K562 (cell line): ENCODE data around the gene TRIM2. TPM values are rescaled to one million over a fixed set of nuclear protein-coding genes. Genes with fewer than 3 reads are reported as not detected.
A peak's percentile ranks its signal among the peaks of the same experiment; 100 is the strongest.

Experiments
- ATAC-seq: fragments of 200-7000 bp; cut with Tn5 transposase; 3 replicates; pipeline ENCODE4 v1.9.1; 2020; ENCODE audit warnings: moderate library complexity
- BruUV-seq: library from RNA; stranded (reverse); fragments of 400-500 nt; replicated peaks from 2 replicates; lab custom pipeline; 2021; lab: Mats Ljungman, UMichigan
- CTCF ChIA-PET: fragments of 300-600 bp; formaldehyde crosslinking; extraction: SDS; loops from one replicate; lab custom pipeline; 2021; ENCODE audit warnings: low intra/inter-chr PET ratio; lab: Yijun Ruan, JAX
- POLR2A ChIA-PET: fragments of 300-600, 350-650 bp; sonication (Branson Sonifier 250); formaldehyde crosslinking; extraction: SDS; loops from one replicate; lab custom pipeline; 2021; ENCODE audit warnings: antibody characterized with exemption, inconsistent platforms; lab: Yijun Ruan, JAX
- DNase-seq, 4 experiments: peaks; one replicate each; pipeline versions ENCODE4 v3.0.0 to v3.0.0-alpha.2; 2011 to 2018; ENCODE audit warnings: low spot score in 3 of 4, mixed read lengths in 3 of 4; ENCODE audit errors: extremely low read depth in 1 of 4
- FAIRE-seq: peaks from 2 replicates; lab custom pipeline; 2011; peaks lifted over from hg19 to GRCh38; lab: Jason Lieb, UNC
- H2AFZ ChIP-seq: 2 replicates; pipeline ENCODE4 v1.6.0; 2011; ENCODE audit warnings: low read depth, low read length, control low read depth, inconsistent platforms
- H3K27ac ChIP-seq: fragments of 200-600 bp; 3 replicates; pipeline ENCODE4 v1.8.0; 2011; ENCODE audit warnings: low read depth, mild to moderate bottlenecking, control low read depth, inconsistent platforms, low read length, moderate library complexity, mixed read lengths; ENCODE audit errors: extremely low read depth
- H3K27me3 ChIP-seq, 2 experiments: fragments of 300-600 bp in 1 of 2; 2 replicates in 1 of 2; 3 replicates in 1 of 2; pipeline versions ENCODE4 v1.6.0 to v1.8.0; 2011; ENCODE audit warnings: inconsistent platforms in 2 of 2, low read length in 2 of 2, mild to moderate bottlenecking in 1 of 2, mixed read lengths in 1 of 2, moderate library complexity in 1 of 2; ENCODE audit not compliant: control insufficient read depth in 2 of 2, insufficient read depth in 2 of 2
- H3K36me3 ChIP-seq: fragments of 300-600 bp; 3 replicates; pipeline ENCODE4 v1.8.0; 2011; ENCODE audit warnings: mild to moderate bottlenecking, low read length, inconsistent platforms; ENCODE audit not compliant: control insufficient read depth, insufficient read depth
- H3K4me1 ChIP-seq, 2 experiments: fragments of 200-600 bp in 1 of 2; replicated peaks in 1 of 2; 2 replicates in 1 of 2; 3 replicates in 1 of 2; pipeline versions ENCODE4 v1.5.1 to v1.8.0; 2011; ENCODE audit warnings: inconsistent platforms in 2 of 2, low read length in 2 of 2, mild to moderate bottlenecking in 1 of 2, mixed read lengths in 1 of 2, moderate library complexity in 1 of 2; ENCODE audit not compliant: control insufficient read depth in 2 of 2, insufficient read depth in 2 of 2
- H3K4me2 ChIP-seq: 2 replicates; pipeline ENCODE4 v1.6.1; 2011; ENCODE audit warnings: low read length, control low read depth, inconsistent platforms, mixed read lengths; ENCODE audit not compliant: insufficient read depth
- H3K4me3 ChIP-seq: fragments of 200-600 bp; sonication (generic), shearing (Covaris generic); 2 replicates; pipeline ENCODE4 v1.5.1; 2016; ENCODE audit warnings: control low read depth, inconsistent platforms
- H3K79me2 ChIP-seq: fragments of 200-600 bp; 3 replicates; pipeline ENCODE4 v1.8.0; 2011; ENCODE audit warnings: low read length, inconsistent platforms; ENCODE audit not compliant: control insufficient read depth, insufficient read depth
- H3K9ac ChIP-seq, 2 experiments: 2 replicates each; pipeline versions ENCODE4 v1.6.0 to v1.6.1; 2011; ENCODE audit warnings: low read depth in 2 of 2, low read length in 2 of 2, control low read depth in 1 of 2, inconsistent platforms in 1 of 2, mild to moderate bottlenecking in 1 of 2, mixed read lengths in 1 of 2; ENCODE audit not compliant: insufficient read depth in 1 of 2
- H3K9me1 ChIP-seq: one replicate; pipeline ENCODE4 v1.6.0; 2011; ENCODE audit warnings: inconsistent platforms, mild to moderate bottlenecking, low read length, moderate library complexity; ENCODE audit not compliant: control insufficient read depth, insufficient read depth
- H3K9me3 ChIP-seq: replicated peaks from 2 replicates; pipeline ENCODE4 v1.5.1; 2011; ENCODE audit warnings: low read depth, low read length, inconsistent platforms; ENCODE audit not compliant: control insufficient read depth, insufficient read depth
- H4K20me1 ChIP-seq: replicated peaks from 2 replicates; pipeline ENCODE4 v1.6.1; 2011; ENCODE audit warnings: low read length, inconsistent platforms, mixed read lengths; ENCODE audit not compliant: control insufficient read depth, insufficient read depth
- C11orf30 ChIP-seq: fragments of 450-650 bp; IDR thresholded peaks from 2 replicates; pipeline ENCODE4 v1.6.1; 2016; ENCODE audit warnings: low read depth, mild to moderate bottlenecking
- FOXJ3 ChIP-seq: sonication (generic); formaldehyde crosslinking; IDR thresholded peaks from 2 replicates; pipeline ENCODE4 v1.4.0; 2020; ENCODE audit warnings: mild to moderate bottlenecking, missing genetic modification reagents
- FOXP4 ChIP-seq: sonication (generic); formaldehyde crosslinking; IDR thresholded peaks from 2 replicates; pipeline ENCODE4 v1.8.0; 2022; ENCODE audit warnings: mild to moderate bottlenecking, missing genetic modification reagents, borderline replicate concordance
- HMG20A ChIP-seq: fragments of 450-650 bp; formaldehyde crosslinking; conservative IDR thresholded peaks from 2 replicates; pipeline ENCODE4 v1.4.0; 2020; ENCODE audit warnings: mild to moderate bottlenecking, mixed read lengths
- MAFG ChIP-seq: fragments of 450-650 bp; conservative IDR thresholded peaks from 2 replicates; pipeline ENCODE4 v1.6.1; 2016; ENCODE audit warnings: missing genetic modification characterization, missing compliant biosample characterization
- TRIM28 ChIP-seq: fragments of 450-650 bp; IDR thresholded peaks from 2 replicates; pipeline ENCODE4 v1.6.1; 2017
- ZNF316 ChIP-seq: fragments of 450-650 bp; IDR thresholded peaks from 2 replicates; pipeline ENCODE4 v1.6.1; 2016
- ZNF354B ChIP-seq: fragments of 250-450 bp; sonication (Bioruptor Pico); IDR thresholded peaks from 2 replicates; pipeline ENCODE4 v1.4.0; 2020
- ZNF444 ChIP-seq: fragments of 250-450 bp; sonication (Bioruptor Pico); IDR thresholded peaks from 2 replicates; pipeline ENCODE4 v1.4.0; 2020; ENCODE audit warnings: mild to moderate bottlenecking, moderate library complexity
- ZNF507 ChIP-seq: conservative IDR thresholded peaks from 2 replicates; pipeline ENCODE4 v1.6.1; 2017; ENCODE audit warnings: missing genetic modification characterization, missing compliant biosample characterization
- WGBS: fragments of 100-300 bp; shearing (Covaris generic); methylation state at CpG from one replicate; pipeline ENCODE4 v1.1.6; 2016; ENCODE audit warnings: low coverage, mixed read lengths; ENCODE audit not compliant: insufficient coverage; ENCODE audit errors: missing lambda C conversion rate; 5-methylcytosine and 5-hydroxymethylcytosine counted together
- in situ Hi-C: fragments of 300-500 bp; cut with MboI; formaldehyde crosslinking; loops from 4 replicates; pipeline ENCODE4 v1.15.0; 2018; ENCODE audit warnings: inconsistent platforms, mixed read lengths
- intact Hi-C: fragments of 100-400 bp; cut with micrococcal nuclease; formaldehyde crosslinking; loops from 2 replicates; pipeline ENCODE4 v1.14.2; 2022
- polyA plus RNA-seq, 8 experiments: library from polyadenylated mRNA; depleted of rRNA in 4 of 8; stranded (reverse) in 5 of 8; unstranded in 3 of 8; fragments of >200 nt; fragmentation: Nextera tagmentation in 2 of 8; fragmentation: Illumina TruSeq in 1 of 8; extraction: Ambion mirVana in 2 of 8; extraction: Trizol in 1 of 8; gene quantifications; 2 replicates each; pipeline versions ENCODE4 v1.2.1 to v1.2.3, GENCODE V29; 2011 to 2014; ENCODE audit warnings: inconsistent platforms in 1 of 8, missing spikeins in 1 of 8
- total RNA-seq, 7 experiments: library from RNA; depleted of rRNA in 6 of 7; stranded (reverse); fragments of >200 nt in 6 of 7; fragmentation: Illumina TruSeq in 2 of 7; extraction: Trizol in 2 of 7; gene quantifications; 2 replicates each; pipeline versions ENCODE4 v1.2.1 to v1.2.3, GENCODE V29; 2011 to 2021; ENCODE audit warnings: low replicate concordance in 1 of 7

Gene TRIM2
- total and polyA plus RNA-seq, 9 of the 15 experiments (the other 6 are each of a cell fraction or from before 2014, with no cell fraction given): 0.01 to 0.41 (median 0.13) TPM; not detected in 1

- intact Hi-C loops (no loop called here), in situ Hi-C loops (no loop called here)
- Histone ChIP-seq H3K4me3 (no peak overlapping the region), H3K9me3 (no peaks in the 10 kb centered on the region), H4K20me1 (no peaks in the 10 kb centered on the region), H3K27ac (no peak overlapping the region), H3K9me1 (no peaks in the 10 kb centered on the region)
- WGBS: 96% methylated on average over 6 of the region's 6 CpGs
- TF ChIP-seq TRIM28 (no peak), ZNF444 (CRISPR knock-in tag) (no peak)
- TF ChIP-seq, all 486 proteins: peak for 0
- Histone ChIP-seq H3K4me1 (no peaks in the 10 kb centered on the region), H3K4me2 (no peak overlapping the region), H3K79me2 (no peaks in the 10 kb centered on the region), H3K9ac (no peak overlapping the region), H3K27me3 (no peaks in the 10 kb centered on the region), H2AFZ (no peak overlapping the region), H3K36me3 (peaks cover 56% of the 10 kb centered on the region; the same call in 2 of the 3 replicates)
- FAIRE-seq: no peak
- POLR2A ChIA-PET: no interaction called here
- no peak for ATAC-seq
- no TSS peak for BruUV-seq
- no peak for DNase-seq
- CTCF ChIA-PET: no interaction called here
Measured at GRCh38 chr4:153371701-153372234, 167.5 kb downstream of the TRIM2 start.

- in situ Hi-C loops: no loop called here
- WGBS: 88% methylated on average over 1 of the region's 1 CpG
- ChIA-PET POLR2A (no interaction called here), CTCF (no interaction called here)
- intact Hi-C loops: no loop called here
- H3K4me3 ChIP-seq: no peak overlapping the region
- H3K36me3 ChIP-seq: peaks cover 44% of the 10 kb centered on the region
- H3K79me2 ChIP-seq: no peaks in the 10 kb centered on the region
- H3K9me3 ChIP-seq: no peaks in the 10 kb centered on the region
- H3K9ac ChIP-seq: no peak overlapping the region
- H4K20me1 ChIP-seq: no peaks in the 10 kb centered on the region
- no peaks in the 10 kb centered on the region for H3K9me1 ChIP-seq
- no peak for ATAC-seq
- no peaks in the 10 kb centered on the region for H3K4me1 ChIP-seq
- H2AFZ ChIP-seq: no peak overlapping the region
- no TSS peak for BruUV-seq
- no peaks in the 10 kb centered on the region for H3K27me3 ChIP-seq
- H3K4me2 ChIP-seq: no peak overlapping the region
- peak; percentile 29 for FAIRE-seq
- DNase-seq: no peak
- H3K27ac ChIP-seq: no peak overlapping the region
- peak; percentile 98 for TF ChIP-seq ZNF507 (tag)
- TF ChIP-seq C11orf30: peak; percentile 66
- TF ChIP-seq FOXJ3 (CRISPR knock-in tag): no peak
- peak; percentile 82 for TF ChIP-seq ZNF316
- no peak for TF ChIP-seq FOXP4 (CRISPR knock-in tag)
- TF ChIP-seq HMG20A (CRISPR knock-in tag): no peak
- peak; percentile 38; the same call in 1 of the 2 replicates for TF ChIP-seq MAFG (tag)
- TF ChIP-seq ZNF354B: peak; percentile 80; the same call in 1 of the 2 replicates
- TF ChIP-seq, all 486 proteins: peak for 5
Measured at GRCh38 chr4:153372967-153373562, 168.8 kb downstream of the TRIM2 start.
